A673 (cell line): Measurements from ENCODE around the gene PTGDS.

ENCODE experiments used
- CTCF ChIP-seq: fragments of 300-800, 200-600 bp; sonication (generic); conservative IDR thresholded peaks from 2 replicates; pipeline ENCODE4 v1.5.1; 2017; ENCODE audit warnings: low read depth, mild to moderate bottlenecking, antibody characterized with exemption, low read length, moderate library complexity, mixed read lengths
- EZH2 ChIP-seq: fragments of 200-600 bp; sonication (generic); IDR thresholded peaks from 2 replicates; pipeline ENCODE4 v1.6.1; 2017; ENCODE audit warnings: borderline replicate concordance, low read depth, mild to moderate bottlenecking, mixed read lengths, antibody characterized with exemption, low read length; ENCODE audit not compliant: poor library complexity, severe bottlenecking

DNA sequence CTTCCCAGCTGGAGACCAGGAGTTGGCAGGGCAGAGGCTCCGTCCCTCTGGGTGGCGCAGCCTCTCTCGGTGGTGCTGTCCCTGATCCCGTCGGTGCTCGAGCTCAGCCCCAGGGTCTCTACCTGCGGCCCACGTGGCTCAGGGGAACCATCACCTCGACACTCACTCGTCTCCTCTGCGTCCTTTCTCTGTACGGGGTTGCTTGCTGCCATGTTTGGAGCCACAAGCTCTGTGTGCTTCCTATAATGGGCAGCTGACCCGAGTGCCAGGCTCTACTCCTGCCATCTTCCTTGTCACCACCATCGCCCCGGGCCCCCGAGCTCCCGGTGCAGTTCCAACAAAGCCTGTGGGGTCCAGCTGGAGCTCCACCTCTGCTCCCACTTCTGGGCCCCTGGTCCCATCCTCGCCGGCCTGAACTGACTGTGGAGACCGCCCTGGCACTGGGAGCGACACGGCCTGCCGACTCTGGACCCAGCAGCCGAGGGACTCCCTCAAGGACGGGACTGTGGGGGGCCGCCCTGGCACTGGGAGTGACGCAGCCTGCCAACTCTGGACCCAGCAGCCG, 37.8 kb upstream of the PTGDS start:
- no peak for TF ChIP-seq EZH2
- no peak for TF ChIP-seq CTCF
